ENCODE measurements around the gene NDUFS6.

GRCh38 chr5:1794901-1795290 is 6.3 kb upstream of the NDUFS6 start:
- TF ChIP-seq EP300 (IDR thresholded peaks at IDR 0.05), result no peak
- TF ChIP-seq POLR2A (IDR thresholded peaks at IDR 0.05), result no peak
- TF ChIP-seq, protein P1, sequence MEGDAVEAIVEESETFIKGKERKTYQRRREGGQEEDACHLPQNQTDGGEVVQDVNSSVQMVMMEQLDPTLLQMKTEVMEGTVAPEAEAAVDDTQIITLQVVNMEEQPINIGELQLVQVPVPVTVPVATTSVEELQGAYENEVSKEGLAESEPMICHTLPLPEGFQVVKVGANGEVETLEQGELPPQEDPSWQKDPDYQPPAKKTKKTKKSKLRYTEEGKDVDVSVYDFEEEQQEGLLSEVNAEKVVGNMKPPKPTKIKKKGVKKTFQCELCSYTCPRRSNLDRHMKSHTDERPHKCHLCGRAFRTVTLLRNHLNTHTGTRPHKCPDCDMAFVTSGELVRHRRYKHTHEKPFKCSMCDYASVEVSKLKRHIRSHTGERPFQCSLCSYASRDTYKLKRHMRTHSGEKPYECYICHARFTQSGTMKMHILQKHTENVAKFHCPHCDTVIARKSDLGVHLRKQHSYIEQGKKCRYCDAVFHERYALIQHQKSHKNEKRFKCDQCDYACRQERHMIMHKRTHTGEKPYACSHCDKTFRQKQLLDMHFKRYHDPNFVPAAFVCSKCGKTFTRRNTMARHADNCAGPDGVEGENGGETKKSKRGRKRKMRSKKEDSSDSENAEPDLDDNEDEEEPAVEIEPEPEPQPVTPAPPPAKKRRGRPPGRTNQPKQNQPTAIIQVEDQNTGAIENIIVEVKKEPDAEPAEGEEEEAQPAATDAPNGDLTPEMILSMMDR (IDR thresholded peaks at IDR 0.05), result no peak
- no peak for TF ChIP-seq POLR2AphosphoS5 (IDR thresholded peaks at IDR 0.05)
